ENCODE results near the gene PRM3. TPM values are rescaled to one million over a fixed set of nuclear protein-coding genes. Genes with fewer than 3 reads are reported as not detected.
A peak's percentile ranks its signal among the peaks of the same experiment; 100 is the strongest.

PRM3 gene
- total RNA-seq, 1 donor from 2014 or later, result not detected

GRCh38 chr16:11255737-11256660, 17.4 kb downstream of the PRM3 start, which contains the start of gene SOCS1:
Gene SOCS1, minus strand, starts transcription at chr16:11256204. Its CDS starts 726 bp downstream, at chr16:11255478.
- peak within 1 kb of the TSS; percentile 53 for H3K4me3 ChIP-seq
- peak; percentile 96 for DNase-seq (ENCODE audit: low spot score)
- peaks cover 6% of the 10 kb centered on the region for H3F3A ChIP-seq (ENCODE audit: low read depth)
- no peak for TF ChIP-seq EZH2phosphoT487 (IDR thresholded peaks at IDR 0.05)
- TF ChIP-seq, protein P1, sequence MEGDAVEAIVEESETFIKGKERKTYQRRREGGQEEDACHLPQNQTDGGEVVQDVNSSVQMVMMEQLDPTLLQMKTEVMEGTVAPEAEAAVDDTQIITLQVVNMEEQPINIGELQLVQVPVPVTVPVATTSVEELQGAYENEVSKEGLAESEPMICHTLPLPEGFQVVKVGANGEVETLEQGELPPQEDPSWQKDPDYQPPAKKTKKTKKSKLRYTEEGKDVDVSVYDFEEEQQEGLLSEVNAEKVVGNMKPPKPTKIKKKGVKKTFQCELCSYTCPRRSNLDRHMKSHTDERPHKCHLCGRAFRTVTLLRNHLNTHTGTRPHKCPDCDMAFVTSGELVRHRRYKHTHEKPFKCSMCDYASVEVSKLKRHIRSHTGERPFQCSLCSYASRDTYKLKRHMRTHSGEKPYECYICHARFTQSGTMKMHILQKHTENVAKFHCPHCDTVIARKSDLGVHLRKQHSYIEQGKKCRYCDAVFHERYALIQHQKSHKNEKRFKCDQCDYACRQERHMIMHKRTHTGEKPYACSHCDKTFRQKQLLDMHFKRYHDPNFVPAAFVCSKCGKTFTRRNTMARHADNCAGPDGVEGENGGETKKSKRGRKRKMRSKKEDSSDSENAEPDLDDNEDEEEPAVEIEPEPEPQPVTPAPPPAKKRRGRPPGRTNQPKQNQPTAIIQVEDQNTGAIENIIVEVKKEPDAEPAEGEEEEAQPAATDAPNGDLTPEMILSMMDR (IDR thresholded peaks at IDR 0.05), result peak; percentile 82
- H3K4me1 ChIP-seq, result peaks cover 9% of the 10 kb centered on the region
- no peaks in the 10 kb centered on the region for H3K9me3 ChIP-seq (ENCODE audit: low read depth)
- Mint-ChIP-seq H3K36me3 (no peaks in the 10 kb centered on the region), H3K27ac (no peak within 1 kb of the TSS), H3K4me3 (peak within 1 kb of the TSS; percentile 93), H3K4me1 (peaks cover 11% of the 10 kb centered on the region), H3K27me3 (ENCODE audit: insufficient read depth, low read depth) (peaks cover 17% of the 10 kb centered on the region), H3K9me3 (no peaks in the 10 kb centered on the region)
- no peaks in the 10 kb centered on the region for H3K36me3 ChIP-seq
- H3K79me2 ChIP-seq (ENCODE audit: low read depth), result no peaks in the 10 kb centered on the region
- no peak within 1 kb of the TSS for H3K9ac ChIP-seq
- H3K27me3 ChIP-seq, result peaks cover 28% of the 10 kb centered on the region
- no peak within 1 kb of the TSS for H3K27ac ChIP-seq
- H2AFZ ChIP-seq (replicated peaks), result peak within 1 kb of the TSS; percentile 89
- H3K4me2 ChIP-seq, result peak within 1 kb of the TSS; percentile 90
- H4K20me1 ChIP-seq (ENCODE audit: low read depth), result peaks cover 15% of the 10 kb centered on the region

- Histone ChIP-seq H4K20me1 (ENCODE audit: low read depth) (peaks cover 15% of the 10 kb centered on the region), H3K36me3 (no peaks in the 10 kb centered on the region), H3K4me1 (peaks cover 9% of the 10 kb centered on the region), H2AFZ (replicated peaks) (peak overlapping the region; percentile 89), H3F3A (ENCODE audit: low read depth) (peaks cover 6% of the 10 kb centered on the region), H3K27ac (no peak overlapping the region), H3K27me3 (peaks cover 28% of the 10 kb centered on the region), H3K9ac (no peak overlapping the region), H3K4me2 (peak overlapping the region; percentile 86), H3K4me3 (peak overlapping the region; percentile 53), H3K79me2 (ENCODE audit: low read depth) (no peaks in the 10 kb centered on the region), H3K9me3 (ENCODE audit: low read depth) (no peaks in the 10 kb centered on the region)
- no peaks in the 10 kb centered on the region for H3K9me3 Mint-ChIP-seq
- H3K27me3 Mint-ChIP-seq (ENCODE audit: insufficient read depth, low read depth), result peaks cover 16% of the 10 kb centered on the region
- no peaks in the 10 kb centered on the region for H3K36me3 Mint-ChIP-seq
- peaks cover 11% of the 10 kb centered on the region for H3K4me1 Mint-ChIP-seq
- TF ChIP-seq, protein P1 (IDR thresholded peaks at IDR 0.05), result no peak
- TF ChIP-seq EZH2phosphoT487 (IDR thresholded peaks at IDR 0.05), result peak; percentile 36
- TF ChIP-seq EZH2 (IDR thresholded peaks at IDR 0.05), result peak; percentile 86
- DNase-seq (ENCODE audit: low spot score), result peak; percentile 68
- H3K4me3 Mint-ChIP-seq, result peak overlapping the region; percentile 84
- no peak overlapping the region for H3K27ac Mint-ChIP-seq
These were observed 18.3 kb downstream of the PRM3 start for GRCh38 chr16:11254913-11255736.

DNA sequence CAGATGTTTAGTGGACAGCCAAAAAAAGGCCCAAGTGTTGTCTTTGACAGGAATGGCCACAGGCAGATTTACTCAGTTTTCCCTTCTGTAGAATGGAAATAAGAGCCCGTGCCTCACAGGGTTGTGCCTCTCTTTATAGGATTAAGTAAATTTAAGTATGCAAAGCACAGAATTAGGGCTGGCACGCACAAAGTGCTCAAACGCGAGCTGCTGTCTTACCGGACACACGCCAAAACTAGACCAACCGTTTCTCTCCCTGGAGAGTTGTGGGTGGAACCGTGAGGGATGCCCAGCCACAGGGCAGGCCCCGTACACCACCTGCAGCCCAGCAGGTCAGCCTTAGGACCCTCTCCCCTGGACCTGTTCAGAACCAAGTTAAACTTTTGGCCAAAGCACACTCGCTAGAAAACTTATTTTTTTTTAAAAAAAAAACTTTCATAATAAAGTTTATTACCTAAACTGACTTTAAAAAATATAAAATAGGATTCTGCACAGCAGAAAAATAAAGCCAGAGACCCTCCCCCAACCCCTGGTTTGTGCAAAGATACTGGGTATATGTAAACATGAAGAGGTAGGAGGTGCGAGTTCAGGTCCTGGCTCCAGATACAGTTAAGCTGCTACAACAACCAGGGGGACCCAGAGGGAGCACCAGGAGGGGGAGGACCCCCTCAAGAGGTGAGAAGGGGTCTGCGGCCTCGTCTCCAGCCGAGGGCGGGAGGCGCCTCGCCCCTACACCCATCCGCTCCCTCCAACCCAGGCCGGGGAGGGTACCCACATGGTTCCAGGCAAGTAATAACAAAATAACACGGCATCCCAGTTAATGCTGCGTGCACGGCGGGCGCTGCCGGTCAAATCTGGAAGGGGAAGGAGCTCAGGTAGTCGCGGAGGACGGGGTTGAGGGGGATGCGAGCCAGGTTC, 19.2 kb downstream of the PRM3 start:
- peaks cover 6% of the 10 kb centered on the region for H3F3A ChIP-seq (ENCODE audit: low read depth)
- Mint-ChIP-seq H3K4me3 (peak overlapping the region; percentile 83), H3K36me3 (no peaks in the 10 kb centered on the region), H3K27me3 (ENCODE audit: insufficient read depth, low read depth) (peaks cover 8% of the 10 kb centered on the region), H3K9me3 (no peaks in the 10 kb centered on the region), H3K4me1 (peaks cover 11% of the 10 kb centered on the region), H3K27ac (no peak overlapping the region)
- DNase-seq (ENCODE audit: low spot score), result no peak
- peaks cover 28% of the 10 kb centered on the region for H3K27me3 ChIP-seq
- no peak overlapping the region for H3K27ac ChIP-seq
- TF ChIP-seq EZH2phosphoT487 (IDR thresholded peaks at IDR 0.05) (no peak), EZH2 (IDR thresholded peaks at IDR 0.05) (no peak)
- TF ChIP-seq, protein P1 (IDR thresholded peaks at IDR 0.05), result no peak
- H3K4me3 ChIP-seq, result peak overlapping the region; percentile 53
- H2AFZ ChIP-seq (replicated peaks), result peak overlapping the region; percentile 89
- H3K9ac ChIP-seq, result no peak overlapping the region
- peaks cover 9% of the 10 kb centered on the region for H3K4me1 ChIP-seq
- peak overlapping the region; percentile 86 for H3K4me2 ChIP-seq
- H3K36me3 ChIP-seq, result no peaks in the 10 kb centered on the region
- no peaks in the 10 kb centered on the region for H3K9me3 ChIP-seq (ENCODE audit: low read depth)
- peaks cover 15% of the 10 kb centered on the region for H4K20me1 ChIP-seq (ENCODE audit: low read depth)
- H3K79me2 ChIP-seq (ENCODE audit: low read depth), result no peaks in the 10 kb centered on the region
